HL-60 (cell line): ENCODE results near the gene EXOSC7.

ENCODE experiments used
- DNase-seq, 2 experiments: peaks; one replicate each; pipeline ENCODE4 v3.0.0-alpha.2; 2010 to 2020; ENCODE audit warnings: low read depth in 1 of 2, low spot score in 1 of 2
- H3K27ac ChIP-seq: fragments of 250-450 bp; sonication (Bioruptor Pico); replicated peaks from 2 replicates; pipeline ENCODE4 v1.5.1; 2020; ENCODE audit warnings: mild to moderate bottlenecking, moderate library complexity
- H3K27me3 ChIP-seq: fragments of 250-450 bp; sonication (Bioruptor Pico); 2 replicates; pipeline ENCODE4 v1.5.1; 2021; ENCODE audit warnings: mild to moderate bottlenecking, moderate library complexity; ENCODE audit not compliant: insufficient read depth, poor library complexity, severe bottlenecking
- H3K4me3 ChIP-seq: replicated peaks from 2 replicates; pipeline ENCODE4 v1.5.1; 2011; ENCODE audit warnings: mild to moderate bottlenecking, control low read depth, low read length; ENCODE audit not compliant: insufficient read depth
- CTCF ChIP-seq: IDR thresholded peaks from one replicate; pipeline ENCODE4 v1.5.1; 2011; ENCODE audit warnings: low read length, control low read depth, inconsistent platforms; ENCODE audit not compliant: insufficient read depth
- GABPA ChIP-seq: IDR thresholded peaks from 2 replicates; pipeline ENCODE4 v1.6.1; 2012; ENCODE audit warnings: low read depth
- POLR2AphosphoS5 ChIP-seq: IDR thresholded peaks from 2 replicates; pipeline ENCODE4 v1.6.1; 2012; ENCODE audit warnings: low read depth
- REST ChIP-seq: IDR thresholded peaks from 2 replicates; pipeline ENCODE4 v1.6.1; 2012; ENCODE audit warnings: low read depth; ENCODE audit not compliant: insufficient replicate concordance
- SPI1 ChIP-seq: IDR thresholded peaks from 2 replicates; pipeline ENCODE4 v1.6.1; 2012; ENCODE audit warnings: low read depth, mild to moderate bottlenecking, borderline replicate concordance

Gene EXOSC7

GRCh38 chr3:45000823-45001222 is 24.8 kb downstream of the EXOSC7 start:
- Histone ChIP-seq H3K27me3 (no peaks in the 10 kb centered on the region), H3K4me3 (no peak overlapping the region), H3K27ac (no peak overlapping the region)
- TF ChIP-seq POLR2AphosphoS5 (no peak), GABPA (no peak), REST (no peak), CTCF (no peak), SPI1 (no peak)
- DNase-seq = no peak

- DNase-seq = no peak
- Histone ChIP-seq H3K4me3 (no peak overlapping the region), H3K27me3 (no peaks in the 10 kb centered on the region), H3K27ac (no peak overlapping the region)
- TF ChIP-seq GABPA (no peak), POLR2AphosphoS5 (no peak), REST (no peak), CTCF (no peak), SPI1 (no peak)
Observed at GRCh38 chr3:45001738-45002137, 25.7 kb downstream of the EXOSC7 start.

GRCh38 chr3:45002139-45002660 is 26.2 kb downstream of the EXOSC7 start:
- H3K27ac ChIP-seq = no peak overlapping the region
- no peak for DNase-seq
- H3K27me3 ChIP-seq = no peaks in the 10 kb centered on the region
- TF ChIP-seq CTCF (no peak), SPI1 (no peak), REST (no peak), POLR2AphosphoS5 (no peak), GABPA (no peak)
- H3K4me3 ChIP-seq = no peak overlapping the region
